Duodenal mucosa (tissue), 2 donors: ENCODE results near the gene TNRC6B.
"Not testable (repeated sequence)": the region's sequence is repeated elsewhere in the genome, so short reads cannot be mapped to it uniquely, and the experiment has no call there.

Experiments
- H3K27ac ChIP-seq: one replicate; pipeline ENCODE4 v1.7.0; 2013; ENCODE audit warnings: low read depth, low read length
- H3K27me3 ChIP-seq, 2 donors: one replicate each; pipeline ENCODE4 v1.7.0; 2013; ENCODE audit warnings: low read length in 2 of 2, control low read depth in 1 of 2; ENCODE audit not compliant: insufficient read depth in 2 of 2, control insufficient read depth in 1 of 2
- H3K36me3 ChIP-seq, 2 donors: one replicate each; pipeline ENCODE4 v1.7.0; 2013; ENCODE audit warnings: low read length in 2 of 2, control low read depth in 1 of 2; ENCODE audit not compliant: insufficient read depth in 2 of 2, control insufficient read depth in 1 of 2
- H3K4me1 ChIP-seq, 2 donors: one replicate each; pipeline ENCODE4 v1.7.0; 2013; ENCODE audit warnings: low read length in 2 of 2, control low read depth in 1 of 2; ENCODE audit not compliant: insufficient read depth in 2 of 2, control insufficient read depth in 1 of 2
- H3K4me3 ChIP-seq, 2 donors: one replicate each; pipeline ENCODE4 v1.7.0; 2013; ENCODE audit warnings: low read length in 2 of 2, low read depth in 1 of 2
- H3K9ac ChIP-seq, 2 donors: one replicate each; pipeline ENCODE4 v1.7.0; 2013; ENCODE audit warnings: low read length in 2 of 2, low read depth in 1 of 2
- H3K9me3 ChIP-seq, 2 donors: one replicate each; pipeline ENCODE4 v1.7.0; 2013; ENCODE audit warnings: low read length in 2 of 2, control low read depth in 1 of 2; ENCODE audit not compliant: control insufficient read depth in 1 of 2

TNRC6B gene

GRCh38 chr22:40182231-40182835 is 4.6 kb downstream of the TNRC6B start:
- Histone ChIP-seq H3K9me3 (no peaks in the 10 kb centered on the region), H3K4me3 (no peak overlapping the region), H3K36me3 (no peaks in the 10 kb centered on the region), H3K27ac (no peak overlapping the region), H3K27me3 (no peaks in the 10 kb centered on the region), H3K9ac (no peak overlapping the region), H3K4me1 (peaks cover 55 to 67% of the 10 kb centered on the region in 2 donors)

GRCh38 chr22:40183029-40183581 is 5.4 kb downstream of the TNRC6B start:
- peaks cover 53 to 65% of the 10 kb centered on the region in 2 donors for H3K4me1 ChIP-seq

GRCh38 chr22:40183603-40184002 is 5.9 kb downstream of the TNRC6B start:
- not testable (repeated sequence) for H3K9ac ChIP-seq, H3K36me3 ChIP-seq, H3K27ac ChIP-seq, H3K27me3 ChIP-seq, H3K4me3 ChIP-seq, H3K9me3 ChIP-seq
- peaks cover 54 to 65% of the 10 kb centered on the region in 2 donors for H3K4me1 ChIP-seq

More at GRCh38 chr22:40183029-40183581, 5.4 kb downstream of the TNRC6B start:
- Histone ChIP-seq H3K9me3 (no peaks in the 10 kb centered on the region), H3K27ac (no peak overlapping the region), H3K27me3 (no peaks in the 10 kb centered on the region), H3K4me3 (no peak overlapping the region), H3K9ac (no peak overlapping the region), H3K36me3 (no peaks in the 10 kb centered on the region)

GRCh38 chr22:40187389-40187788 is 9.7 kb downstream of the TNRC6B start:
- no peak overlapping the region for H3K9ac ChIP-seq
- no peak overlapping the region for H3K4me3 ChIP-seq
- H3K9me3 ChIP-seq: no peaks in the 10 kb centered on the region
- H3K4me1 ChIP-seq: peaks cover 46 to 60% of the 10 kb centered on the region in 2 donors
- H3K27ac ChIP-seq: no peak overlapping the region
- H3K27me3 ChIP-seq: no peaks in the 10 kb centered on the region
- H3K36me3 ChIP-seq: peaks cover 0 to 4% of the 10 kb centered on the region in 2 donors

GRCh38 chr22:40189997-40190396 is 12.3 kb downstream of the TNRC6B start:
- Histone ChIP-seq H3K4me1 (peaks cover 26 to 47% of the 10 kb centered on the region in 2 donors), H3K4me3 (no peak overlapping the region), H3K36me3 (peaks cover 0 to 14% of the 10 kb centered on the region in 2 donors), H3K9ac (no peak overlapping the region), H3K27me3 (no peaks in the 10 kb centered on the region), H3K27ac (no peak overlapping the region), H3K9me3 (no peaks in the 10 kb centered on the region)

GRCh38 chr22:40190501-40190900 is 12.8 kb downstream of the TNRC6B start:
- H3K27ac ChIP-seq: no peak overlapping the region

GRCh38 chr22:40193429-40194421 is 16.0 kb downstream of the TNRC6B start:
- Histone ChIP-seq H3K9me3 (no peaks in the 10 kb centered on the region), H3K27ac (no peak overlapping the region), H3K9ac (no peak overlapping the region), H3K36me3 (peaks cover 0 to 14% of the 10 kb centered on the region in 2 donors), H3K4me1 (peaks cover 14 to 43% of the 10 kb centered on the region in 2 donors), H3K27me3 (no peaks in the 10 kb centered on the region), H3K4me3 (no peak overlapping the region)

More at GRCh38 chr22:40190501-40190900, 12.8 kb downstream of the TNRC6B start:
- no peaks in the 10 kb centered on the region for H3K9me3 ChIP-seq
- no peaks in the 10 kb centered on the region for H3K27me3 ChIP-seq
- no peak overlapping the region for H3K4me3 ChIP-seq
- H3K4me1 ChIP-seq: peaks cover 21 to 42% of the 10 kb centered on the region in 2 donors
- peaks cover 0 to 14% of the 10 kb centered on the region in 2 donors for H3K36me3 ChIP-seq
- no peak overlapping the region for H3K9ac ChIP-seq

- Histone ChIP-seq H3K9ac (no peak overlapping the region), H3K36me3 (peaks cover 0 to 17% of the 10 kb centered on the region in 2 donors), H3K4me1 (peaks cover 14 to 34% of the 10 kb centered on the region in 2 donors)
These were observed 16.9 kb downstream of the TNRC6B start for GRCh38 chr22:40194656-40195055.

GRCh38 chr22:40196628-40197360 is 19.1 kb downstream of the TNRC6B start:
- H3K4me3 ChIP-seq: no peak overlapping the region
- H3K27me3 ChIP-seq: no peaks in the 10 kb centered on the region
- peaks cover 0 to 20% of the 10 kb centered on the region in 2 donors for H3K36me3 ChIP-seq
- H3K9ac ChIP-seq: no peak overlapping the region
- no peak overlapping the region for H3K27ac ChIP-seq
- H3K4me1 ChIP-seq: peaks cover 0 to 17% of the 10 kb centered on the region in 2 donors
- no peaks in the 10 kb centered on the region for H3K9me3 ChIP-seq

More at GRCh38 chr22:40194656-40195055, 16.9 kb downstream of the TNRC6B start:
- H3K4me3 ChIP-seq: no peak overlapping the region
- no peak overlapping the region for H3K27ac ChIP-seq
- no peaks in the 10 kb centered on the region for H3K27me3 ChIP-seq
- H3K9me3 ChIP-seq: no peaks in the 10 kb centered on the region
